Measurements from ENCODE around the gene AP2A2. TPM values are rescaled to one million over a fixed set of nuclear protein-coding genes. Genes with fewer than 3 reads are reported as not detected.

The AP2A2 gene
- total RNA-seq, 4 donors from 2014 or later, result 79.2 to 115 (median 110) TPM

DNA sequence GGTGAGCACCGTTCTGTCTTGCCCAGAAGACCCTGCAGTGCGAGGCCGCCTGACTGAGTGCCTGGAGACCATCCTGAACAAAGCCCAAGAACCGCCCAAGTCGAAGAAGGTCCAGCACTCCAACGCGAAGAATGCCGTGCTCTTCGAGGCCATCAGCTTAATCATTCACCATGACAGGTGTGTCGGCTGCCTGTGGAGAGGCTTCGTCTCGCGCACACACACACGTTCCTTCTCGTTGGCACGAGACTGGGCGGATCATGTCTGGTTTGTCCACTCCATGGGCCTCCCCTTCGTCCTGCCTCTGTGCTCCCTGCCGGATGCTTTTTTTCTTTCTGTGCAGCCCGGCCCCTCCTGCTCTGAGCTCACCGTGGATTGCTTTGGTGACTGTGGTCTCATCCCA lies 59.7 kb downstream of the AP2A2 start:
- TF ChIP-seq, protein P1, sequence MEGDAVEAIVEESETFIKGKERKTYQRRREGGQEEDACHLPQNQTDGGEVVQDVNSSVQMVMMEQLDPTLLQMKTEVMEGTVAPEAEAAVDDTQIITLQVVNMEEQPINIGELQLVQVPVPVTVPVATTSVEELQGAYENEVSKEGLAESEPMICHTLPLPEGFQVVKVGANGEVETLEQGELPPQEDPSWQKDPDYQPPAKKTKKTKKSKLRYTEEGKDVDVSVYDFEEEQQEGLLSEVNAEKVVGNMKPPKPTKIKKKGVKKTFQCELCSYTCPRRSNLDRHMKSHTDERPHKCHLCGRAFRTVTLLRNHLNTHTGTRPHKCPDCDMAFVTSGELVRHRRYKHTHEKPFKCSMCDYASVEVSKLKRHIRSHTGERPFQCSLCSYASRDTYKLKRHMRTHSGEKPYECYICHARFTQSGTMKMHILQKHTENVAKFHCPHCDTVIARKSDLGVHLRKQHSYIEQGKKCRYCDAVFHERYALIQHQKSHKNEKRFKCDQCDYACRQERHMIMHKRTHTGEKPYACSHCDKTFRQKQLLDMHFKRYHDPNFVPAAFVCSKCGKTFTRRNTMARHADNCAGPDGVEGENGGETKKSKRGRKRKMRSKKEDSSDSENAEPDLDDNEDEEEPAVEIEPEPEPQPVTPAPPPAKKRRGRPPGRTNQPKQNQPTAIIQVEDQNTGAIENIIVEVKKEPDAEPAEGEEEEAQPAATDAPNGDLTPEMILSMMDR (IDR thresholded peaks at IDR 0.05; ENCODE audit: low read depth), result no peak

DNA sequence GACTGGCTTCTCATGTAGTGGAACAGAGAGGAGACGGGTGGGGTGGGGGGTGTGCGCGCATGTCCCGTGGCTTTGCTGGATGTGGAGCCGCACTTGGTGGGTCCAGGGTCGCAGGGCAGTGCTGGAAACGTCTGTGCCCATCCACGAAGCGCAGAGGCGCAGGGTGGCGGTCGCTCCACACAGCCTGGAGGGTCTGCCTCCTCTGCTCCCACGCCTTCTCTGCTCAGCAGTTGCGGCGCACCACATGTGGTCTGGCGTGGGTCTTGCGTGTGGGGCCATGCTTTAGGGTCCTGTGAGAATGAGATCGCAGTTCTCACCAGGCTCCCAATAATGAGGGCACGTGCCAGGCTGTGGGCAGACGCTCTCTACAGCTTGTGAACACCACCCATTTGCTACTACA lies 60.2 kb downstream of the AP2A2 start:
- TF ChIP-seq, protein P1 (IDR thresholded peaks at IDR 0.05; ENCODE audit: low read depth), result no peak

DNA sequence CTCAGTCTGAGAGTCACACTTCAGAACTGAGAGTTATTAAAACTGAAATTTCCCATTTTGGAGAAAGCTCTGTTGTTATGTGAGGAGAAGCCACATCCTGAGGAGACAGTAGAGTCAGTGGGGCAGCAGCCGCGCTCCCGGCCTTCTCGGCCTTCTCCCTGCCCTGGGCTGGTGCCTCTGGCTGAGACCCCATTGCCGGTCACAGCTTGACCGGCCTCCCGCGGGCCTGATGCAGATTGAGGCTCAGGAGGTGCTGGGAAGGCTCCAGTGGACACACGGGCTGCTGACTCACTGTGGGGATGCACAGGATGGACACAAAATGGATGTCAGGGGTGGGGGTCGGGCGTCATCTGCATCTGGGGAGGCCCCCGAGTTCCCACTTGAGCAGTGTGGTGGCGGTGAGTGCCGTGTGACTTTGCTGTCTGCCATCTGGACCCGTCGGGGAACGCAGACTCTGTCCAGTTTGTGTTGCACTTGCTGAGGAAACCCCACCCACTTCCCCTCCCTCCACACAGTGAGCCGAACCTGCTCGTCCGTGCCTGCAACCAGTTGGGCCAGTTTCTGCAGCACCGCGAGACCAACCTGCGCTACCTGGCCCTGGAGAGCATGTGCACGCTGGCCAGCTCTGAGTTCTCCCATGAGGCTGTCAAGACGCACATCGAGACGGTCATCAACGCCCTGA lies 60.7 kb downstream of the AP2A2 start:
- TF ChIP-seq, protein P1 (IDR thresholded peaks at IDR 0.05; ENCODE audit: low read depth), result no peak

DNA sequence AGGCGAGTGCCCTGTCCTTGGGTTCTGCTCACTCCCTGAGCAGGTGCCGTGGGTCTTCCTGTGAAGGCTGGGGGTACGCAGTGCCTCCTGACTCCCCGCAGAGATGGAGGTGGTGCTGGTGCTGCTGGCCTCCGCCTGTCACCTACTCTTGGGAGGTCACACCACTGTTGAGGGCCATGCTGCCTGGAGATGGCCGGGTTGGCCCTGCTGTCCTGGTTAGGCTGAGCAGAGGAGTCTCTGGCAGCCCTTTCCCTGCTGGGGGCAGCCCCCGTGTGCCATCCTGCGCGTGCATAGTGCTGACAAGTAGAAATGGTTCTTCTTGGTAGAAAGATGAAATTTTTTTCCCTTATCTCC lies 61.3 kb downstream of the AP2A2 start:
- TF ChIP-seq, protein P1 (IDR thresholded peaks at IDR 0.05; ENCODE audit: low read depth), result no peak

DNA sequence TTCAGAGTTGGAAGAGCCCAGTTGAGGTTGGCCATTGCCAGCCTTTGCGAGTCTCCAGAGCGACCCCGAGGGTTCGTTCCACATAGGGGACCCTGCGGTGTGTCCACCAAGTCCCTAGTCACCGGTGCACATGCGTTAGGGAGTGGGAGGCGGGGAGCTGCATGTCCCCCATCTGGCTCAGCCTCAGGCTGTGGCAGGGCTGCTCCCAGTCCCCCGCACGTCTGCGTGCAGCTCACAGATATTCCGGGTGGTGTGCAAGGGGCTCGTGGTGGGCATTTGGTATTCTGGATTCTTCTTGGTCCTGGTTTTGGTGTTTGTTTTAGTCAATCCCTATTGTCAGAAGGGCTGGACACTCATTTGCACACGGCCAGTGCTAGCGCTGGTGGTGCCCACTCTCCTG lies 62.0 kb downstream of the AP2A2 start:
- TF ChIP-seq, protein P1 (IDR thresholded peaks at IDR 0.05; ENCODE audit: low read depth), result no peak

DNA sequence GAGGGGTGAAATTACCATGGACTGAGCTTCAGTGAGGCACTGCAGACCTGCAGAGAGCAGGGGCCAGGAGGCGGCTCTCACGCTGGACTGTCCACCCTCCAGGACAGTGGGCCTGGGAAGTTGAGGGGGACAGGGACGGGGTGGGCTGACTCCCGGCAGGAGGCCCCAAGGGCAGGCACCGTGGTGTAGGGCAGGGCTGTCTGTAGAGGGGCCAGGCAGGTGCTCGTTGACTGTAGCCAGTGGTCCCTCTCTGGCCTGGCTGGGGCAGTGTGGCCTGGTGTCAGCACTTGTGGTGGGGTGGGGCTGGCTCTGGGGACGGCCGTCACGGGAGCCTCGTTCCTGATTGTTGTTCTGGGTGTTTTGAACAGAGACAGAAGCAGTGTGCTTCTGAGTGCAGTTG lies 64.4 kb downstream of the AP2A2 start:
- TF ChIP-seq, protein P1 (IDR thresholded peaks at IDR 0.05; ENCODE audit: low read depth), result no peak

DNA sequence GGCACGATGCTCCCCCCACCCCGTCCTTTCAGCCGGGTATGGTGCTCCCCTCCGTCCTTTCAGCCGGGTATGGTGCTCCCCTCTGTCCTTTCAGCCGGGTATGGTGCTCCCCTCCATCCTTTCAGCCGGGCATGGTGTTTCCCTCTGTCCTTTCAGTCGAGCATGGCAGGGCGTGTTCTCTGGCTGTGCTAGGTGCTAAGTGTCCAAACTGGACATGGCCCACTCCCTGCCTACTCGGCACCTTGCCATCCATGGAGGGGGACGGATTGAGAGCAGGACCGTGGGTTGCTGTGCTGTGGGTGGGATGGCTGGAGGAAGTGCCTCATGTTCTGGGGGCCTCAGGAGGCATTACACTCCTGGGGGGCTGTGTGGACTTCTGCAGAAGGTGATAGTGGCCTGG lies 65.4 kb downstream of the AP2A2 start:
- TF ChIP-seq, protein P1 (IDR thresholded peaks at IDR 0.05; ENCODE audit: low read depth), result no peak
